CD4-positive, alpha-beta memory T cell (primary cell): Measurements from ENCODE around the gene TMEM141. TPM values are rescaled to one million over a fixed set of nuclear protein-coding genes. Genes with fewer than 3 reads are reported as not detected.
A peak's percentile ranks its signal among the peaks of the same experiment; 100 is the strongest.
"Not testable (repeated sequence)": the region's sequence is repeated elsewhere in the genome, so short reads cannot be mapped to it uniquely, and the experiment has no call there.

Source experiments
- CTCF ChIA-PET: fragments of 350-600 bp; sonication (Branson Sonifier 250); formaldehyde crosslinking; loops from one replicate; lab custom pipeline; 2021; ENCODE audit warnings: inconsistent platforms; ENCODE audit not compliant: partially characterized antibody; lab: Charles Lee
- POLR2A ChIA-PET: fragments of 350-600 bp; sonication (Branson Sonifier 250); formaldehyde crosslinking; loops from one replicate; lab custom pipeline; 2021; ENCODE audit not compliant: partially characterized antibody; lab: Charles Lee
- DNase-seq, 5 donors: peaks; one replicate each; pipeline versions ENCODE4 v3.0.0 to v3.0.0-alpha.2; 2020 to 2022; ENCODE audit warnings: mixed read lengths in 1 of 5
- H3K27ac ChIP-seq: one replicate; pipeline ENCODE4 v1.7.0; 2013; ENCODE audit warnings: low read depth, low read length
- H3K27me3 ChIP-seq: 2 replicates; pipeline ENCODE4 v1.7.0; 2013; ENCODE audit warnings: mild to moderate bottlenecking, low read length, moderate library complexity; ENCODE audit not compliant: insufficient read depth
- H3K36me3 ChIP-seq: 2 replicates; pipeline ENCODE4 v1.7.0; 2013; ENCODE audit warnings: mild to moderate bottlenecking, low read length, moderate library complexity; ENCODE audit not compliant: insufficient read depth
- H3K4me1 ChIP-seq: 2 replicates; pipeline ENCODE4 v1.7.0; 2013; ENCODE audit warnings: mild to moderate bottlenecking, low read length, moderate library complexity; ENCODE audit not compliant: insufficient read depth
- H3K4me3 ChIP-seq, 2 donors: one replicate each; pipeline ENCODE4 v1.7.0; 2013; ENCODE audit warnings: low read length in 2 of 2, mild to moderate bottlenecking in 1 of 2
- H3K9me3 ChIP-seq, 2 donors: one replicate each; pipeline ENCODE4 v1.7.0; 2013; ENCODE audit warnings: low read length in 2 of 2, control low read depth in 1 of 2; ENCODE audit not compliant: control insufficient read depth in 1 of 2
- H3K27ac Mint-ChIP-seq, 7 donors: one replicate each; pipeline ENCODE4 v1.8.0; 2020 to 2021; ENCODE audit warnings: mixed read lengths in 7 of 7, mild to moderate bottlenecking in 6 of 7, inconsistent platforms in 3 of 7, moderate library complexity in 3 of 7
- H3K27me3 Mint-ChIP-seq, 2 donors: one replicate each; pipeline ENCODE4 v1.8.0; 2020 to 2021; ENCODE audit warnings: mixed read lengths in 2 of 2
- H3K36me3 Mint-ChIP-seq, 2 donors: one replicate each; pipeline ENCODE4 v1.8.0; 2020 to 2021; ENCODE audit warnings: mixed read lengths in 2 of 2, inconsistent platforms in 1 of 2, mild to moderate bottlenecking in 1 of 2
- H3K4me1 Mint-ChIP-seq, 4 donors: one replicate each; pipeline ENCODE4 v1.8.0; 2020 to 2021; ENCODE audit warnings: mixed read lengths in 4 of 4, mild to moderate bottlenecking in 1 of 4
- H3K4me3 Mint-ChIP-seq, 8 donors: one replicate each; pipeline ENCODE4 v1.8.0; 2020 to 2021; ENCODE audit warnings: mixed read lengths in 8 of 8, mild to moderate bottlenecking in 7 of 8, moderate library complexity in 6 of 8, inconsistent platforms in 3 of 8
- H3K9me3 Mint-ChIP-seq, 8 donors: one replicate each; pipeline ENCODE4 v1.8.0; 2020 to 2021; ENCODE audit warnings: mixed read lengths in 8 of 8, mild to moderate bottlenecking in 5 of 8, inconsistent platforms in 3 of 8, moderate library complexity in 1 of 8
- intact Hi-C: fragments of 100-400 bp; cut with micrococcal nuclease; formaldehyde crosslinking; loops from one replicate; pipeline ENCODE4 v1.15.1; 2023
- polyA plus RNA-seq, 2 donors: library from polyadenylated mRNA; unstranded; fragments of 300-500 nt; fragmentation: Illumina TruSeq; gene quantifications; one replicate each; pipeline ENCODE4 v1.2.3, GENCODE V29; 2021
- total RNA-seq, 2 experiments: library from RNA; stranded (reverse); gene quantifications; one replicate each; pipeline ENCODE4 v1.2.3, GENCODE V29; 2021

TMEM141 gene
- total and polyA plus RNA-seq, 4 experiments from 2014 or later, result 34.3 to 53.4 (median 44.7) TPM

- Mint-ChIP-seq H3K9me3 (no peaks in the 10 kb centered on the region), H3K4me3 (no peak overlapping the region)
- CTCF ChIA-PET, result interaction anchor here (0.5 to 1.1 kb wide), 2 partner anchors 14 to 354 kb away, joined by 3 read pairs; no protein-coding TSS in a partner anchor
Measured at GRCh38 chr9:136763649-136764035, 27.5 kb upstream of the TMEM141 start.

GRCh38 chr9:136764301-136764891 lies 26.7 kb upstream of the TMEM141 start, which contains the start of gene LCN15:
Gene LCN15, minus strand, starts transcription at chr9:136764518. Its CDS starts 30 bp downstream, at chr9:136764488.
- peaks cover 10 to 16% of the 10 kb centered on the region in 2 donors for H3K27me3 Mint-ChIP-seq
- no peak within 1 kb of the TSS for H3K4me3 ChIP-seq
- no peaks in the 10 kb centered on the region for H3K9me3 ChIP-seq
- ChIA-PET CTCF (interaction anchor here (1.1 kb wide), 1 partner anchor 14 kb away, joined by 3 read pairs; no protein-coding TSS in a partner anchor), POLR2A (no interaction called here)
- H3K9me3 Mint-ChIP-seq, result no peaks in the 10 kb centered on the region
- no peak within 1 kb of the TSS for H3K27ac Mint-ChIP-seq
- H3K27me3 ChIP-seq, result no peaks in the 10 kb centered on the region
- no peak within 1 kb of the TSS for H3K27ac ChIP-seq
- DNase-seq, result peak in 1 of 5 donors; percentile 30
- H3K4me1 ChIP-seq, result peaks cover 5% of the 10 kb centered on the region
- intact Hi-C loops, result no loop called here
- peaks cover 0 to 1% of the 10 kb centered on the region in 2 donors for H3K36me3 Mint-ChIP-seq
- H3K4me3 Mint-ChIP-seq, result no peak within 1 kb of the TSS
- H3K36me3 ChIP-seq, result no peaks in the 10 kb centered on the region
- H3K4me1 Mint-ChIP-seq, result peaks cover 7 to 18% (median 12%) of the 10 kb centered on the region in 4 donors

More at GRCh38 chr9:136763649-136764035, 27.5 kb upstream of the TMEM141 start:
- DNase-seq, result no peak
- no peaks in the 10 kb centered on the region for H3K9me3 ChIP-seq
- Mint-ChIP-seq H3K27ac (no peak overlapping the region), H3K36me3 (peaks cover 0 to 1% of the 10 kb centered on the region in 2 donors), H3K27me3 (peaks cover 10 to 16% of the 10 kb centered on the region in 2 donors), H3K4me1 (peaks cover 7 to 18% (median 12%) of the 10 kb centered on the region in 4 donors)
- intact Hi-C loops, result no loop called here
- no peak overlapping the region for H3K27ac ChIP-seq
- peaks cover 5% of the 10 kb centered on the region for H3K4me1 ChIP-seq
- H3K36me3 ChIP-seq, result no peaks in the 10 kb centered on the region
- H3K27me3 ChIP-seq, result no peaks in the 10 kb centered on the region
- POLR2A ChIA-PET, result no interaction called here
- H3K4me3 ChIP-seq, result no peak overlapping the region

GRCh38 chr9:136765041-136765440 lies 26.1 kb upstream of the TMEM141 start:
- no peak overlapping the region for H3K27ac ChIP-seq
- Mint-ChIP-seq H3K36me3 (peaks cover 0 to 1% of the 10 kb centered on the region in 2 donors), H3K27me3 (peaks cover 8 to 18% of the 10 kb centered on the region in 2 donors), H3K27ac (no peak overlapping the region), H3K9me3 (no peaks in the 10 kb centered on the region), H3K4me3 (no peak overlapping the region), H3K4me1 (peaks cover 7 to 18% (median 12%) of the 10 kb centered on the region in 4 donors)
- DNase-seq, result peak in 1 of 5 donors; percentile 32
- H3K36me3 ChIP-seq, result no peaks in the 10 kb centered on the region
- ChIA-PET POLR2A (no interaction called here), CTCF (no interaction called here)
- peaks cover 5% of the 10 kb centered on the region for H3K4me1 ChIP-seq
- no peaks in the 10 kb centered on the region for H3K9me3 ChIP-seq
- H3K27me3 ChIP-seq, result no peaks in the 10 kb centered on the region
- no peak overlapping the region for H3K4me3 ChIP-seq
- intact Hi-C loops, result no loop called here

GRCh38 chr9:136765745-136766409 lies 25.3 kb upstream of the TMEM141 start:
- POLR2A ChIA-PET, H3K4me1 ChIP-seq, H3K36me3 Mint-ChIP-seq, H3K9me3 ChIP-seq, DNase-seq, H3K9me3 Mint-ChIP-seq, H3K4me3 ChIP-seq, H3K27me3 ChIP-seq, intact Hi-C loops, H3K36me3 ChIP-seq: not testable (repeated sequence)
- peak overlapping the region; percentile 15 for H3K27ac ChIP-seq
- Mint-ChIP-seq H3K4me1 (peaks cover 7 to 18% (median 11%) of the 10 kb centered on the region in 4 donors), H3K4me3 (peak overlapping the region in 2 of 8 donors; percentile 33 to 57), H3K27me3 (peaks cover 7 to 17% of the 10 kb centered on the region in 2 donors), H3K27ac (peak overlapping the region in 6 of 7 donors; percentile 35 to 89 (median 73))
- CTCF ChIA-PET, result interaction anchor here (1.3 to 1.9 kb wide), 3 partner anchors 11 to 263 kb away, joined by 3 to 4 read pairs (median 4); no protein-coding TSS in a partner anchor

- H3K9me3 Mint-ChIP-seq, intact Hi-C loops, H3K36me3 ChIP-seq, H3K27me3 ChIP-seq, H3K9me3 ChIP-seq, H3K4me1 ChIP-seq, H3K36me3 Mint-ChIP-seq, H3K4me3 ChIP-seq, H3K27ac ChIP-seq: not testable (repeated sequence)
- peak overlapping the region; percentile 42 to 91 (median 81) for H3K27ac Mint-ChIP-seq
- H3K4me3 Mint-ChIP-seq, result peak overlapping the region in 7 of 8 donors; percentile 3 to 71 (median 56)
- CTCF ChIA-PET, result interaction anchor here (1.0 to 1.9 kb wide), 4 partner anchors 11 to 269 kb away, joined by 3 to 4 read pairs (median 4); no protein-coding TSS in a partner anchor
- POLR2A ChIA-PET, result interaction anchor here (1.4 kb wide), 1 partner anchor 320 kb away, joined by 3 read pairs; the partner anchor contains the start of gene MAN1B1
- peaks cover 7 to 17% of the 10 kb centered on the region in 2 donors for H3K27me3 Mint-ChIP-seq
- DNase-seq, result peak; percentile 19 to 85 (median 33)
- peaks cover 7 to 18% (median 11%) of the 10 kb centered on the region in 4 donors for H3K4me1 Mint-ChIP-seq
Measured at GRCh38 chr9:136766410-136767120, 24.6 kb upstream of the TMEM141 start.

- H3K4me3 Mint-ChIP-seq, result peak overlapping the region in 1 of 8 donors; percentile 54
- ChIA-PET CTCF (interaction anchor here (0.6 to 1.8 kb wide), 3 partner anchors 18 to 265 kb away, joined by 3 to 6 read pairs (median 3); no protein-coding TSS in a partner anchor), POLR2A (no interaction called here)
- H3K27ac ChIP-seq, result no peak overlapping the region
- peaks cover 7 to 18% (median 11%) of the 10 kb centered on the region in 4 donors for H3K4me1 Mint-ChIP-seq
- DNase-seq, result peak in 4 of 5 donors; percentile 24 to 41 (median 36)
- H3K36me3 ChIP-seq, result no peaks in the 10 kb centered on the region
- peaks cover 0 to 4% of the 10 kb centered on the region in 2 donors for H3K9me3 ChIP-seq
- H3K9me3 Mint-ChIP-seq, result peaks cover 0 to 10% (median 5%) of the 10 kb centered on the region in 8 donors
- H3K4me3 ChIP-seq, result no peak overlapping the region
- peaks cover 6 to 24% of the 10 kb centered on the region in 2 donors for H3K27me3 Mint-ChIP-seq
- intact Hi-C loops, result no loop called here
- no peaks in the 10 kb centered on the region for H3K27me3 ChIP-seq
- peaks cover 0 to 1% of the 10 kb centered on the region in 2 donors for H3K36me3 Mint-ChIP-seq
- H3K4me1 ChIP-seq, result peaks cover 5% of the 10 kb centered on the region
- no peak overlapping the region for H3K27ac Mint-ChIP-seq
Measured at GRCh38 chr9:136769710-136770191, 21.4 kb upstream of the TMEM141 start.
